Ascending aorta (tissue), 2 donors: Measurements from ENCODE around the gene TNFSF13. TPM values are rescaled to one million over a fixed set of nuclear protein-coding genes. Genes with fewer than 3 reads are reported as not detected.
A peak's percentile ranks its signal among the peaks of the same experiment; 100 is the strongest.

ENCODE experiments used
- DNase-seq, 2 donors: peaks; one replicate each; pipeline ENCODE4 v3.0.0-alpha.2; 2019; ENCODE audit warnings: low spot score in 2 of 2
- H3K27ac ChIP-seq, 2 donors: fragments of 200-600 bp; sonication (generic); one replicate each; pipeline ENCODE4 v1.5.1; 2016 to 2017; ENCODE audit warnings: mild to moderate bottlenecking in 1 of 2
- H3K27me3 ChIP-seq: fragments of 200-600 bp; sonication (generic); one replicate; pipeline ENCODE4 v1.5.1; 2017
- H3K36me3 ChIP-seq, 2 donors: fragments of 200-600 bp; sonication (generic); one replicate each; pipeline ENCODE4 v1.5.1; 2016
- H3K4me1 ChIP-seq, 2 donors: fragments of 200-600 bp; sonication (generic); one replicate each; pipeline ENCODE4 v1.5.1; 2016 to 2017; ENCODE audit warnings: mild to moderate bottlenecking in 1 of 2
- H3K4me3 ChIP-seq, 2 donors: fragments of 200-600 bp; sonication (generic); one replicate each; pipeline ENCODE4 v1.5.1; 2016 to 2017; ENCODE audit warnings: mild to moderate bottlenecking in 1 of 2
- H3K9me3 ChIP-seq, 2 donors: fragments of 200-600 bp; sonication (generic); one replicate each; pipeline ENCODE4 v1.5.1; 2016
- CTCF ChIP-seq, 3 experiments: fragments of 200-600 bp in 2 of 3; fragments of 450-650 bp in 1 of 3; sonication (generic) in 2 of 3; IDR thresholded peaks; one replicate each; pipeline ENCODE4 v1.5.1; 2016 to 2019; ENCODE audit warnings: antibody characterized with exemption in 3 of 3, mild to moderate bottlenecking in 1 of 3, moderate library complexity in 1 of 3
- intact Hi-C: fragments of 100-400 bp; cut with DNase I; formaldehyde crosslinking; loops from one replicate; pipeline ENCODE4 v1.15.1; 2023
- total RNA-seq: library from RNA; depleted of rRNA; stranded (reverse); fragments of >200 nt; gene quantifications from one replicate; pipeline ENCODE4 v1.1.0, GENCODE V29; 2016

The TNFSF13 gene
- total RNA-seq, 1 donor from 2014 or later, result 17.5 TPM

DNA sequence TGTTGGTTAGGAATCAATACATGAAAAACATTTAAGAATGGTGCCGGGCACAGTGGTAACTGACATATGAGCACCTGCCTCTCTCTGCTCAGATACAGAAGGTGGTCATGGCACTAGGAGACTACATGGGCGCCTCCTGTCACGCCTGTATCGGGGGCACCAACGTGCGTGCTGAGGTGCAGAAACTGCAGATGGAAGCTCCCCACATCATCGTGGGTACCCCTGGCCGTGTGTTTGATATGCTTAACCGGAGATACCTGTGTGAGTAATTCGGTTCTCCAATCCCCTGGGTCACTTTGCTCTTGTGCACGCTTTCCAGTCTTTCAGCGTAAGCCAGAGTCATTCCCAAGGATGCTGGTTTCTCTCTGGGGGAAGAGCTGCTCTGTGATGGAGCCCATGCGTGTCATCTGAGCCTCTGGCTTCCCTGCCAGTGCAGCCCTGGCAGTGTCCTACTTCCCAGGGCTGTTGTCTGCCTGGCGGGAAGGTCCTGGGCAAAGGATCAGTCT is 17.9 kb downstream of the TNFSF13 start:
- Histone ChIP-seq H3K4me3 (no peak overlapping the region), H3K27ac (no peak overlapping the region), H3K9me3 (no peaks in the 10 kb centered on the region), H3K4me1 (peaks cover 5 to 31% of the 10 kb centered on the region in 2 donors), H3K27me3 (no peaks in the 10 kb centered on the region), H3K36me3 (peaks cover 50 to 53% of the 10 kb centered on the region in 2 donors)
- no peak for DNase-seq
- intact Hi-C loops, result no loop called here
- TF ChIP-seq CTCF (IDR thresholded peaks at IDR 0.05), result no peak

DNA sequence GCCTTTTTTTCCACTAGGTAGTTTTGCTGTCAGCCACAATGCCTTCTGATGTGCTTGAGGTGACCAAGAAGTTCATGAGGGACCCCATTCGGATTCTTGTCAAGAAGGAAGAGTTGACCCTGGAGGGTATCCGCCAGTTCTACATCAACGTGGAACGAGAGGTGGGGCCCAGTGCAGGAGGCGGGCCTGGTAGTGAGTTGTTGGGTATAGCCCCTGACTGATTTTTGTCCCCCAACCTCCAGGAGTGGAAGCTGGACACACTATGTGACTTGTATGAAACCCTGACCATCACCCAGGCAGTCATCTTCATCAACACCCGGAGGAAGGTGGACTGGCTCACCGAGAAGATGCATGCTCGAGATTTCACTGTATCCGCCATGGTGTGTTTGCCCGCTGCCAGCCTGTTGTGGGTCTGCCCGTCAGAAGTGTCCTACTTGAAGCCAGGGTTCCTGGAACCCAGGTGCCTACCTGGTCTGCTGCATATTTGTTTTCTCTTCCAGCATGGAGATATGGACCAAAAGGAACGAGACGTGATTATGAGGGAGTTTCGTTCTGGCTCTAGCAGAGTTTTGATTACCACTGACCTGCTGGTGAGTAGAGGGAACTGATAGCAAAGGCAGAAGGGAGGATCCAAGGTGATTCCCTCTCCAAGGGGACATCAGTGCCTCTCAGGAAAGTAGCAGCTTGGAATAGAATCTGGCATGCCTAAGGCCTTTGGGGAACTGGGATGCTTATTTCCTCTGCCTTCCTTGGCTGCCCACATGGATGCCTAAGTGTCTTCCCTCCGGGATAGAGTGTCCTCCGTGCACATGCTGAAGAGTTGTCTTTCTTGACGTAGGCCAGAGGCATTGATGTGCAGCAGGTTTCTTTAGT is 19.0 kb downstream of the TNFSF13 start:
- intact Hi-C loops, result no loop called here
- no peaks in the 10 kb centered on the region for H3K9me3 ChIP-seq
- H3K36me3 ChIP-seq, result peaks cover 50 to 53% of the 10 kb centered on the region in 2 donors
- H3K27me3 ChIP-seq, result no peaks in the 10 kb centered on the region
- TF ChIP-seq CTCF (IDR thresholded peaks at IDR 0.05), result no peak
- H3K4me3 ChIP-seq, result no peak overlapping the region
- peak overlapping the region in 1 of 2 donors; percentile 1 for H3K27ac ChIP-seq
- peaks cover 12 to 35% of the 10 kb centered on the region in 2 donors for H3K4me1 ChIP-seq
- no peak for DNase-seq

- Histone ChIP-seq H3K9me3 (no peaks in the 10 kb centered on the region), H3K4me1 (peaks cover 20 to 40% of the 10 kb centered on the region in 2 donors), H3K4me3 (peak within 1 kb of the TSS; percentile 30 to 65), H3K36me3 (peaks cover 47 to 48% of the 10 kb centered on the region in 2 donors), H3K27me3 (no peaks in the 10 kb centered on the region), H3K27ac (peak within 1 kb of the TSS; percentile 85 to 87)
- TF ChIP-seq CTCF (IDR thresholded peaks at IDR 0.05), result no peak
- peak; percentile 88 to 92 for DNase-seq
- intact Hi-C loops, result no loop called here
Observed at GRCh38 chr17:7579001-7579833, 20.7 kb downstream of the TNFSF13 start, which contains the start of gene CD68. Gene CD68, plus strand, starts transcription at chr17:7579638. Its CDS starts 40 bp downstream, at chr17:7579678.

DNA sequence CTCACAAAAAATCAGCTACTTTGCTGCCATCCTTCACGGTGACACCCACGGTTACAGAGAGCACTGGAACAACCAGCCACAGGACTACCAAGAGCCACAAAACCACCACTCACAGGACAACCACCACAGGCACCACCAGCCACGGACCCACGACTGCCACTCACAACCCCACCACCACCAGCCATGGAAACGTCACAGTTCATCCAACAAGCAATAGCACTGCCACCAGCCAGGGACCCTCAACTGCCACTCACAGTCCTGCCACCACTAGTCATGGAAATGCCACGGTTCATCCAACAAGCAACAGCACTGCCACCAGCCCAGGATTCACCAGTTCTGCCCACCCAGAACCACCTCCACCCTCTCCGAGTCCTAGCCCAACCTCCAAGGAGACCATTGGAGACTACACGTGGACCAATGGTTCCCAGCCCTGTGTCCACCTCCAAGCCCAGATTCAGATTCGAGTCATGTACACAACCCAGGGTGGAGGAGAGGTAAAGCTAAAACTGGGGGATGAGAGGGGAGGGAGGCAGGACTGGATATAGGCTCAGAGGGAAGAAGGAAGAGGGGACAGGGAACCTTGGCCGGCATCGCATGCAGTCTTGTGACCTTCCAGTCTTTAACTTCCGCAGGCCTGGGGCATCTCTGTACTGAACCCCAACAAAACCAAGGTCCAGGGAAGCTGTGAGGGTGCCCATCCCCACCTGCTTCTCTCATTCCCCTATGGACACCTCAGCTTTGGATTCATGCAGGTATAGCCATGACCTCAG is 21.5 kb downstream of the TNFSF13 start:
- Histone ChIP-seq H3K4me1 (peaks cover 25 to 37% of the 10 kb centered on the region in 2 donors), H3K27me3 (no peaks in the 10 kb centered on the region), H3K27ac (peak overlapping the region; percentile 85 to 87), H3K9me3 (no peaks in the 10 kb centered on the region), H3K4me3 (peak overlapping the region; percentile 30 to 65), H3K36me3 (peaks cover 39 to 40% of the 10 kb centered on the region in 2 donors)
- intact Hi-C loops, result loop anchor here (10.0 kb wide), 1 partner anchor 595 kb away; the partner anchor contains the start of gene TMEM107
- TF ChIP-seq CTCF (IDR thresholded peaks at IDR 0.05), result no peak
- DNase-seq, result no peak
